Upper lobe of left lung (tissue), 4 donors: ENCODE results near the gene TOX2.

Experiments
- EP300 ChIP-seq, 4 donors: sonication (generic); formaldehyde crosslinking; IDR thresholded peaks; one replicate each; pipeline ENCODE4 v1.5.1; 2017; ENCODE audit warnings: antibody characterized with exemption in 4 of 4, control low read depth in 2 of 4
- POLR2A ChIP-seq, 4 donors: fragments of 450-650 bp; IDR thresholded peaks; one replicate each; pipeline ENCODE4 v1.5.1; 2016 to 2017; ENCODE audit warnings: antibody characterized with exemption in 4 of 4, mild to moderate bottlenecking in 2 of 4

DNA sequence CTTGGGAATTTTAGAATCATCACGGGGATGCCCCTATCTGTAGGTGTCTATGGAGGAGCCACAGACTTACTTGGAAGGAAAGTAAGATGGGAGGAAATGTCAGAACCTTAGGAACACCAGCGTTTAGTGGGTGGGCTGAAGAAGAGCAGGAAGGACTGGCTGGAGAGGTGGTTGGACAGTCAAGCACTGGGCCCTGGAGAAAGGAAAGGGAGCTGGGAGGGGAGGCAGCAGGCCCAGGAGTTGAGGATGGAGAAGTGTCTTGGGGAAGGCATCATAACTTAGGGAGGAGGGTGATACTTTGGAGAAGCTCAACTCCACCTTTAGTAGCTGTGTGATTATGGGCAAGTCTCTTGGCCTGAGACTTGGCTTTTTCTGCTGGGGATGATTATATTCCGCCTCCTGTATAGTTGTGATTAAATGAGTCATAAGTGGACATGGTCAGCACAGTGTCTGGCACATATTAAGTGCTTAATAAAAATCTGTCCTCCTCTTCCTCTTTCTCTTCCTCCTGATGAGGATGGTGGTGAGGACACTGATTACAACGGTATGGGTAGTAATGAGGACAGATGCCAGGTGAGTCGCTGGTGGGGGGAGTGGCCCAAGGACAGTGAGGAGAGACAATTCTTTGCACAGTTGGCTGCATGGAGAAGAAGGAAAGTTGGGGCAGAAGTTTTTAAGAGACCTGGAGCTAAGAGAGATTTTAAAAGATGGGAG is 125.7 kb downstream of the TOX2 start:
- TF ChIP-seq POLR2A (IDR thresholded peaks at IDR 0.05) (no peak), EP300 (IDR thresholded peaks at IDR 0.05) (no peak)
